Activated CD4-positive, CD25-positive, alpha-beta regulatory T cell treated with anti-CD3 and anti-CD28 coated beads, Interleukin-2, amount 50 U/mL, for 24 hours (primary cell): Measurements from ENCODE around the gene PRKAG2.

ENCODE experiments used
- ATAC-seq, 2 donors: fragments of 150-1000 bp; cut with Tn5 transposase; one replicate each; pipeline ENCODE4 v1.10.0; 2021; ENCODE audit warnings: mild to moderate bottlenecking in 1 of 2, moderate library complexity in 1 of 2

Gene PRKAG2

DNA sequence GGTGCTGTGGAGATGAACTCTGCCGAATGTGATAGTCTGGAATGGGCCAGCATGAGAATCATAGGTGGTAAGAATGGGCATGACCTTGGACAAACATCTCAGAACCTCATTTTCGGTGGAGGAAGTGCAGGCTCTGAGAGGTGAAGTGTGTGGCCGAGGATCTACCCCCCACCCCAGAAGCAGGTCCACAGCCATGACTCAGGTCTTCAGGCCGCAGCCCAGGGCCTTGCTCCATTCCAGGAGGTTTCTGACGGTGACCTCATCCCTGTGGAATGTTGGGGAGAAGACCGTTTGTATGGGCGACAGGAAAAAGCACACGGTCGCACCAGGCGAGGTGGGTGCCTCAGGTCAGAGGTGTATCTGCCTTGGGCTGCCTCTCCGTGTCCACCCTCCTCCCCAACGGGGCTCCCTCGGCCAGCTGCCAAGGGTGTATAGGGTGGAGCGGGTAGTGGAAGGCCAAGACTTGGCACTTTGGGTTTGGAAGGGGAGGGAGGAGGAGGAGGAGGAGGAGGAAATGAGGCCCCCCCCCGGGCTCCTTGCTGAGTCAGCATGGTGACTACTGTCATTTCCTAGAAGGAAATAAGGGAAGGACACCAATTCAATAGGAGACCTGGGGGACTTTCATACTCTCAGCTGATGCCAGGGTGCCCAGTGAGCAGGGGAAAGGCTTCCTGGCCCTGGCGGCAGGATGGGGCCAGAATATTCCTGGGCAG is 189.2 kb downstream of the PRKAG2 start:
- ATAC-seq: no peak

DNA sequence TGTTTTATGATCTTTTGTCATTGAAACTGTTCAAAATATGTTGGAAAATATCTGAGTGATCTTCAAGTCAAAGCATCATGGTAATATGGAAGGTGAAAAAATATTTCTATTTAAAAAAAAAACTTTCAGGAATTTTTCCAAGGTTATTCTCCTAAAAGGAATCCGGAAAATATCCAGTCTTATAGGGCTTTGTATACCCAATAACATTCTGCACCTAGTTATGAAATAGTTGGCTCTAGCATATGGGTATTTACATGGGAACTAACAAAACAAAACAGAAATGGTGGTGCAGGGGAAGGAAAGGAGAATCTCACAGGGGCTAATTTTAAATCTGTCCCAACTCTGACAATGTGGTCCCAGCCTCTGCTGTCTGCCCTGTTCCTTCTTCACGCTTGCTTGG is 190.1 kb downstream of the PRKAG2 start:
- ATAC-seq: no peak

DNA sequence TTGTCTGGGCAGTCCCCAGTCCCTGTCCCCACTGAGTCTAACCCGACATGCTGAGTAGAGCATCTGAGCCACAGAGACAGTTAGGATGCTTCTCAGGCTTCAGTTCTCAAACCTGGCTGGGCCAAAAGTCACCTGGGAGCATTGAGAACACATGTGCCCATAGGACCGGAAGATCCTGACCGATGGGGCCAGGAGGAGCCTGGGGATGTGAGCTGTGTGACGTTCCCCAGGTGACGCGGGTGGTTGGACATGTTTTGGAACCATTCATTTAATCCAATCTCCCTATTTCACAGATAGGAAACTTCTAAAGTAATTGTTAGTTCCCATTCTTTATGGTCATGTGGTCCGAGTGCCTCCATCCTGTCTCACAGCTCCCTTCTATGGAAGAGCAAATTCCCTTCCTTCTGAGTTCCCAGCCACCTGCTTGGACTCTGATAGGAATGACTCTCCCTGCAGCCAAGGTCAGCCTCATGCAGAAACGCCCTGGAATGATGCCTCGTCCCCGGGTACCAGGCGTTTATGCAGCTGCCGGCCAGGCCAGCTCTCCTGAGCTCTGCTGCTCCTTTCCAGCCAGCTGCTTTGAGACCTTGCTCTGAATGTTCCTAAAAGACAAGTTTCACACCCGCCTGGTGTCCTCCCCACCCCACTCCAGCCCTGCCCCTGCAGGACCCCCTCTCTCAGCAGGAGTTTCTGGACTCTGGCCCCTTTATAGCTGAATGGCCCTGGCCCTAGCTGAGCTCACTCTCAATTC is 190.7 kb downstream of the PRKAG2 start:
- no peak for ATAC-seq

DNA sequence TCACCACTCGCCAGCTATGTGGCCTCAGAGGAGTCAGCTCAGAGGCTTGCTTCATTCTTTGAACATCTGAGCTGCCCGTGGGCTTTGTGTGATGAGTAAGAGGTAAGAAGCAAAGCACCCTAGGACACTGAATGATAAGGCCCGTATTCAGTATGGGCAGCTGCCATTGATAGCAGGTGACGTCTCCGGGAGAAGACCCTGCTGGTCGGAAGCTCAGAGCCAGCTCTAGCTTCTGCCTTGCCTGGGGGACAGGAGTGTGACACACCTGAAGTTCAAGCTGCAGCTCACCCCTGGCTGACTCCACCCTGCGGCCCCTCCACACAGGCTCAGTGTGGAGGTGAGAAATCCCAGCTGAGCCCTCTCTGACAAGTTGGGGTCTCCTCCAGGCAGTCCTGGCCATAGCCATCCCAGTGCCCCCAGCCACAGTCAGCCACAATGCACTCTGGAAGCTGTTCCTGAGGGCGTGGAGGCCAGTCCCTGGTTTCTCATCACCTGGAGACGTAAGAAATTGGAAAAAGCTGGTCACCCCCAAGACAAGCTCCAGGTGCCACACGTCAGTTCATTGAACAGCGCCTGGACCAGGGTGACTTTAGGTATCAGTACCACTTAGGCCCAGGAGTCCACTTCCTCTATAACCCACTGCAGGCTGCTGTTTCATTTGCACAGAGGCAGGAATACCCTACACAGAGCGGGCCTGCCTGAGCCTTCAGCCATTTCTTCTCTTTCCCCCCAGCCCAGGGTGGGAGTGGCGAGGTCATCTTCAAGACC is 192.3 kb downstream of the PRKAG2 start:
- no peak for ATAC-seq

DNA sequence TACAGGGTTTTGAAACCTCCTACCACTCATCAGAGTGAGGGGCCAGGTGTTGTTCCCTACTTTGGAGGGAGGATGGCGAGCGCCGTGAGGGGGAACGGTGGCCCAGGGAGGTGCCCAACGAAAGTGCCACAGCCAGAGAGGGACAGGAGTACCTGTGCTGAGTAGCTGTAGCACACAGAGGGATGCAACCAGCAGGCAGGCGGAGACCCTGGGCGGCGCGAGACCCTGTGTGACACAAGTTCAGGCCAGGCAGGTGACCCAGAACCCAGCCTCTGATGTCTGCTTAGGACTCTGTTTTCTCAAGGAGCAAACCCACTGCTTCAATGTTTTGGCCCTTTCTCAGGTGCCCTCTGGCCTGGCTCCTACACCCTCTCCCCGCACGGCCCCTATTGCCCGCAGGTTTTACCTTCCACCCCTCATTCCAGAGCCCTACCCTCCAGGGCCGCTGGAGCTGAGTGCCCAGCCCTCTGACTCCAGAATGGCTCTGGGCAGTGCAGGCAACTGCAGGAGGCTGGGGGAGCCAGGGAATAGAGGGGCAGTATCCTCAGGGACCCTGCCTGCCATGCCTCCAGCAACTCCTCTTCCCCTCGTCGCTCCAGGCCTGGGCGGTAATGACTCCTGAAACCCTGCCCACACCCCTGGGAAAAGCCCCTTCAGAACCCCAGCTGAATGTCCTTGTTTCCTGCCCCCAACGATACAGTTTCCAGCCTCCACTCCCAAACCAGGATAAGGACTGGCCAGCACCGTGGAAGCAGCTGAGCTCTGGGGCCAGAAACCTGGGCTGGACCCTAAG is 193.1 kb downstream of the PRKAG2 start:
- no peak for ATAC-seq

DNA sequence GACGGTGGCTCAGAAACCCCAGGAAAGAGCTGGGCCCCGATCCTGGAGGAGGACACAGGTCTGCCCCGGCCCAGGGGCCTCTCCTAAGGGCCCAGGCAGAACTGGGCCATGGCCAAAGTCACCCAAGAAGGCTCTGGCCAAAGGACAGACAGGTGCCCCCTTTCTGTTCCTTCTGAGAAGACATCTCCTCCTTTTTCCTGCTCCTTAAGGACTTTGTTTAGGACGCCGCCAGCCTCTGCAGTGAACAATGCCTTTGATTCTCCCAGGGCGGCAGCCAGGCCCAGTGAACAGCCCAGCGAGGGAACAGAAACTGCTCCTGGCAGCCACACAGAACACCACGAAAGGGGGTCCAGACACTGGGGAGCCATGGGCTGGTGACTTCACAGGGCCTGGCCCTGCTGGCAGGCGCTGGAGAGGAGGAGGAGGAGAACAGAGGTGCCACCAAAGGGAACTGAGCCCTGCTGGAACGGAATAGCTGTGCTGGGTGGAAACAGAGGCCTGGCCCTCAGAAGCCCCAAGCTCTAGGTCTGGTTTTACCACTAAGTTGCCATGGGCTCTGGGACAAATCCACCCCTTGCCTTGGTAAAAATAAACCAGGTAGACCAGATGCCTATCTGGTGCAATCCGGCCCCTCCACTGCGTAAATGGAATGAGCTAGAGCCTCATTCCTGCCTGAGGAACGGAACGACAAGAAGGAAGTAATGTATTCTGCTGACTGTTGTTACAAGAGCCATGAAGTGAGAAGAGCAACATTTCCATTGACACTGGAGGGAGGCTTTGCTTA is 193.9 kb downstream of the PRKAG2 start:
- ATAC-seq: no peak

DNA sequence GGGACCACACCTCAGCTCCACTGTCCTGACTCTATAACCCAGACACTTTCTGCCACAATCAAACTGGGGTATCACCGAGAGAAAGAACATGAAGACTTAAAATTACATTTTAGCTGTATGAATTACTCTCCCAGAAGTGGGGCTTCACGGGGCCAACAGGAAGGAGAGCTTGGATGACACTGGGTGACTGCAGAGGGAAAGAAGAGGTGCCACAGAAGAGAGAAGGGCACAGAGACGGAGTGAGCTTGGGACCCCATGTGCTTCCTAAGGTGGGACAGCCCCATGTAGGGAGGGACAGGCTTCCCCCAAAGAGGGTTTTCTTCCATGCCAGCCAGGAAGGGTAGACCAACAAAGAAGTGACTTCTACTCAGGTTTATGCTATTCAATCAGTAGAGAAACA is 195.2 kb downstream of the PRKAG2 start:
- no peak for ATAC-seq

DNA sequence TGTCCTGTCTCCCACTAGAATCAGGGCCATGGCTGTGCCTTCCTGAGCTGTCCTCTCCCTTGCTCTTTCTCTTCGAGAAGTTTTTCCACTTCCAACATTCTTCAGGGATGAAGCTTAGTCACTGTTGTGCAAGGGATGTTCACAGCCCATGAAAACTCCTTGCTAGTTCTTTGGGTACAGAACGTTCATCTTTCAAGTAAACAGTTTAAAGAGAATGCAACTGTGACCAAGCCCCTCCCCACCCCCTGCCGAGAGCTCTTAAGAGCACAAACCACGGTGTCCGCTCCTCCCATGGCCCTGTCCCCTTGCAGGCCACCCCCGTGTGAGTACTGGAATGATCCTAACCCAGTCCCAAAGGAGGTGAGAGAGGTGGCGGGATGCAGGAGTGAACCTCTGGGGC is 196.1 kb downstream of the PRKAG2 start:
- no peak for ATAC-seq

DNA sequence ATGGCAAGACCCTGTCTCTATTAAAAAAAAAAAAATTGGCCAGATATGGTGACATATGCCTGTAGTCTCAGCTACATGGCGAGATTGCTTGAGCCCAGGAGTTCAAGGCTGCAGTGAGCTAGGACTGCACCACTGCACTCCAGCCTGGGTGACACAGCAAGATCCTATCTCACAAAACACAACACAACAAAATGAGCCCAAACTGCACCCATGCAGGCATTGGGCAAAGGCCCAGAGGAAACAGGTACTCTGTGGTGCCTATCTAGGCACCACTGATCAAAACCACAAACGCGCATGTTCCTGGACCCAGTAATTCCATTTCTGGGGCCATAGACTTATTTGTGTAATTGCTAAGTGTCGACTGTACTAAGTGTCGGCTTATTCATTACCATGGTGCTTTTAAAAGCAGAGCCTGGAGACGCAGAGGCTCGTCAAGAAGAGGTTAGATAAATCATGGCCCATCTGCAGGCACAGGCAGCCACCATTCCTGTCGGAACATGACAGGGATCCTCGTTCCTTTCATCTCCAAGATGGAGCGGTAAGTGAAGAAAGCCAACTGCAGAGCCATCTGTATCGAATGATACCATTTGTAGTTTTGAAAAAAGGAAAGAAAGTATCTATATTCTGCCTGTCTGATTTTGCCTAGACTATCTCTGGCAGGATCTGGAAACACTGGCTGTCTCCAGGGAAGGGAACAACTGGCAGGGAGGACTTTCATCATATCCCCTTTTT is 196.9 kb downstream of the PRKAG2 start:
- ATAC-seq: no peak

DNA sequence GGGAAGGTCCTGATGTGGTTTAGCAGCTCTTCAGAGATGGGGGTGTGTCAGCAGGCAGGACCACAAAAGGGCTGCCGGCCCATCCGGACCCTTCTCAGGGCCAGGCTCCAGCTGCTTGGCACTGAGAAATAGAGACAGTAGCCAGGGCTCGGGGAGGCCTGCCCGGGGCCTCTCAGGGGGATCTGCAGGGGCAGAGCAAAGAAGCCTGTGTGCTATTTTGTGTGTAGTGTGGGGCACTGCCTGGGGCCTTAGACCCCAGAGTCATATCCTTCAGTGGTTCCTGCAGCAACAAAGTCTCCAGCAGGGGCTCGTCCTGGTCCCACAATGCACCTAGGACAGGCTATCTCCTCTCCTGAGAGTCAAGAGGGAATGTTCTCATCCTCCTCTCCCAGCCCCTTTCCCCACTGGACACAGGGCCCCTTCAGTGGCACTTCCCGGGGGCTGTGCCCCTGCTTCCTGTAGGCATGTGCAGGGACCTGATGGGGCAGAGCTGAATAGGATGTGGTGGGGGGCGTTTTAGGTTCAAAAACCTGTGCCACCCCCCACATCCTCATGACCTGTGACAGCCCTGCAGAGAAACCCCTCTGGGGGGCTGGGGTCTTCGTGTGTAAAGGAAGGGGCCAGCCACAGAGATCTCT is 197.7 kb downstream of the PRKAG2 start:
- no peak for ATAC-seq

DNA sequence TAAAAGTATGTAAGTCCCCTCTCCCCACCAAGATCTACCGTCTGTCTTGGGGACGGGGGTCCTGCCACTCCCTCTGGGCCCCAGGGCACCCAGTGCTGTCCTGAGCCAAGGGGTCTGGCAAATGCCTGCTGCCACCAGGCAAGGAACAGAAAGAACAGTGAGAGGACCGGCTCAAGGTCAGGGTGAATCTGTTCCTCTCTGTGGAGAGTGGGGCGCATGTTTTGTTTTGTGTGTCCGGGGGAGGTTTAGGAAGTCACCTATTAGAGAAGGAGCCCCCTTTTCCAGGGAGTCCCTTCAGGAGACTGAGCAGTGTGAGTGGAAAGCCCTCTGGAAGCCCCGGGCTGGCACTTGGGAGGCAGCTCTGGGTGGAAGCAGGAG is 198.7 kb downstream of the PRKAG2 start:
- no peak for ATAC-seq

DNA sequence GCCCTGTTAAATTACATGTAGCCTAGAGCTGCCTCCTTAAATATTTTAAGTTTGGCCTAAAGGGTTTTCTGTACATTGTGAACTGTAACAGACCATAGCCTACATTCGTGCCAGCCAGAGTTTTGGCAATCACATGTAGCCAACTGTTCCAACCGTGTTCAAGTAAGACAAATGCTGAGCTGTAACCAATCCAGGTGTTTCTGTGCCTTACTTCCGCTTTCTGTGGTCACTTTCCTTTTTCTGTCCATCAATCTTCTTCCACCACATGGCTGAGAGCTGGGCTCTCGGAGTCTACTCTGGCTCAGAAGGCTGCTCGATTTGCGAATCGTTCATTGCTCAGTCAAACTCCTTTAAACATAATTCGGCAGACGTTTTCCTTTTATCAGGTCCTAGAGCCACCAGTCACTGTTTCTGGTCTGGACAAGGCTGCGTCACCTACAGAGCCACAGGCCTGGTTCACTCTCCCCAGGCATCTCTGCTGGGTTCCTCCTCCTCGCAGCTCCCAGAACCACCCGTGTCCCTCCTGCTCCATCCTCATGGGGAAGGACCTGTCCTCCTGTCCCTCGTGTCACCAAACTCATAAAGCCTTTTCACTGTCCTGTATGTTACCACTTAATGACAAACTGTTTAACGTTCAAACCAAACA is 199.2 kb downstream of the PRKAG2 start:
- ATAC-seq: no peak

DNA sequence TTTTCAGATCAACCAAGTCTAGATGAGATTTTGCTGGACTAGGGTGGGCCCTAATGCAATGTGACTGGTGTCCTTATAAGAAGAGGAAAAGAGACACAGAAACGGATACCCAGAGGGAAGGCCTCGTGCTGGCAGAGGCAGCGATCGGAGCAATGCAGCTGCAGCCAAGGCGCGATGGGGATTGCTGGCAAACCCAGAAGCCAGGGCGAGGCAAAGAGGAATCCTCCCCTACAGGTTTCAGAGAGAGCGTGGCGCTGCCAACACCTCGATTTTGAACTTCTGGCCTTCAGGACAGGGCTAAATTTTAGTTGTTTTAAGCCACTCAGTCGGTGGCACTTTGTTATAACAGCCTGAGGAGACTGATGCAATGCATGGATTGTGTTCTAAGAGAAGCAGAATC is 200.2 kb downstream of the PRKAG2 start:
- no peak for ATAC-seq

DNA sequence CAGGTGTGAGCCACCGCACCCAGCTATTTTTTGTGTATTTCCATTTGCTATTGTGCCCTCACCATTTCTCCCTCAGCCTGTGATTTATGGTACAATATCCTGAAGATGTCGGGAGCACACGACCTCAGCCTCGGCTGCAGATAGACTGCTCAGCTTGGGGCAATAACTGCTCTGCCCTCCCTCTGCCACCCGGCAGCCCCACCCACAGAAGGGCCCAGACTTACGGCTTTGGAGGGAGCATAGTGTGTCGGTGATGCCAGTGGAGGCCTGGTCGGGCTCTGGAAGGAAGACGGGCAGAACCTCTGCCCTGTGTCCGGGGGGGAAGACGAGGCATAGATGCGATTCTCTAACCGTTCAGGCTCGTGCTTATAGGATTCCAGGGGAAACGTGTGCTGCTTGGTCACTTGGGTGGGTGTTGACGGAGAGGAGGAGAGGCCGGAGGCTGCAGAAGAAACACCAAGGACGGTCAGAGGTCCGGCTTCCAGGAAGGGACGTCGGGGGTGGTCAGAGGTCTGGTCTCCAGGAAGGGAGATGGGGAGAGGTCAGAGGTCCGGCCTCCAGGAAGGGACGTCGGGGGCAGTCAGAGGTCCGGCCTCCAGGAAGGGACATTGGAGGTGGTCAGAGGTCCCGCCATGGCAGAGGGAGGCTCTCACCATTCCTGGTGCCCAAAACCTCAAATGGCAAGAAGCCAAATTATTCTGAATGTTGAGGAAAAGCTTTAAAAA is 201.6 kb downstream of the PRKAG2 start:
- no peak for ATAC-seq

DNA sequence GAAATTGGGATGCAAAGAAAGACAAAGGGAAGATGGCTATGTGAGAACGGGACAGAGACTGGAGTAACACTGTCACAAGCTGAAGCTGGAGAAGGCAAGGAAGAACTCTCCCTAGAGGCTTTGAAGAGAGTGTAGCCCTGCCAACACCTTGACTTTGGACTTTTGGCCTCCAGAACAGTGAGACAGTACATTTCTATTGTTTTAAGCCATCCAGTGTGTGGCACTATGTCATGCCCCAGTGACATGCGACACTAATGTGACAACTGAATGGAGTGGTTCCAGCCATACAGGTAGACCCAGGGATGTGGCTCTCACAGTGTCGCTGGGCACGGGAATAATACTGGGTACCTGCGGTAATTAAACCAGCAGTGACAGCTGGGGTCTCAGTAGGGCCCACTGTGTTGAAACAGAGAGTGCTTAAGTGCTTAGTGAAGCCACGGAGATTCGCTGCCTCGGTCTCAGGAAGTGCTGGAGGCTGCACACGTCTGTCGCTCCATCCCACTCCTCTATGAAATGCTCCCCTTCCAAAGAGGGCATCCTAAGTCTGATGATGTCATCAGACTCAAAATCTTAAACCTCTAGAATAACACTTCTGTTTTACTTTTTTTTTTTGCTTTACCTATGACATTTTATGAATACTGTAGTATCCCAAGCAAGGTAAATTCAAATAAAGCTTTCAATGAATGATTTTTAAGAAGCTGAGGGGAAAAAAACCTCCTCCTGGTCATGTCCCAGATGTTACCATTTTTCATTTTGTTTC is 202.6 kb downstream of the PRKAG2 start:
- no peak for ATAC-seq

DNA sequence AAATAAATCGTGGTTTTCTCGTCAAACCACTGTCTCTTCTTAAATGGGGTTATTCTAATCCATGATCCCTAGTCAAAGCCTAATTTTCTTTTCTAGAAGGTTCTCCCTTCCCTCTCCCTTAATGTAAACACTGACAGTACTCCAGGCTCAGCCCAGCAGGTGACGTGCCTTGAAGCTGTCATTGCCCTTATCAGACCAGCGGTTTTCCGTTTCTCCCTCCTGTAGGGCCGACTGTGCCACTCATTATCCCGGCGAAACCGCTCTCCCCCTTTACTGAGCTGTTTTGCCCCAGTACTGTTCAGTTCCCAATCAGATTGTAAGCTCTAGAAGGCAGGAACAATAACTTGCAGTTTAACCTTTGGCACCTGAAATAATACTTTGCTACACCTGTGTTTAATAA is 203.7 kb downstream of the PRKAG2 start:
- ATAC-seq: no peak

DNA sequence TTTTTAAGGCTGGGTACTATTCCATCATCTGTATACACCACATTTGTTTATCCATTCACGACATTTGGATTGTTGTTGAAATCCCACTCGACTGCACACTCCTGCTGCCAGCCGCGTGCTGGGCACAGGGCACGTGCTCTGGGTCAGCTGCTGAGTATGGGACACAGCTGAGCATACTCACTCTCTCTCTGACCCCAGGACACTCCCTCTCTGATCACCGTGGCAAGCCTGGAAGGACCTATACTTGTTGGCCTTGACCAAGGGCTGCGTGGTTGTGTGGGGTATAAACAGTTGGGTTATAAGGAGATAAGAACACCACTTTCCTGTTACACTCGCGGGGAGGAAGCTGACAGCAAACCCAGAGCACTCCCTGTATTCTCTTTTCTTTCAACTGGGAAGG is 204.2 kb downstream of the PRKAG2 start:
- no peak for ATAC-seq

DNA sequence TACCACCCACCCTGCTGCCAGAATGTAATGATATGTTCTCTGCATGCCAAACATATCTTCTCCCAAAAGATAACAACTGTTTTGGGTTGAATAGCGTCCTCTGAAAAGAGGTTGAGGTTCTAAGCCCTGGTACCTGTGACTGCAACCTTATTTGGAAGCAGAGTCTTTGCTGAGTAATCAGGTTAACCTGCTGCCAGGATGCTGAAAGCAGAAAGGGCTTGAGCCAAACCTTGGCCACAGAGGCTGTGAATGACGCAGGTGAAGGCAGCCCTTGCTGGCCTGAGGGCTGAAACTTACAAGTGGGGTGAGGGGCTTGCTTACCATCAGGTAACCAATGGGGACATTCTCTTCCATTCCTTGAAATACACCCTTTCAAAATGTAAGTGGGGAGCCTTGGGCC is 205.4 kb downstream of the PRKAG2 start:
- no peak for ATAC-seq

DNA sequence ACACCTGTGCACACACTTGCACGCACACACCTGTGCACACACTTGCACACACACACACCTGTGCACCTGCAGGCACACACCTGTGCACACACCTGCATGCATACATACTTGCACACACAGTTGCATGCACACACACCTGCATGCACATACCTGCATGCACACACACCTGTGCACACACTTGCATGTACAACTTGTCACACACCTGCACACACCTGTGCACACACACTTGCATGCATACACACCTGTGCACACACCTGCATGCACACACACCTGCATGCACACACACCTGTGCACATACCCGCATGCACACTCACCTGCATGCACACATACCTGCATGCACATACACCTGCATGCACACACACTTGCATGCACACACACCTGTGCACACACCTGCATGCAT is 207.2 kb downstream of the PRKAG2 start:
- ATAC-seq: no peak
